Thyroid gland (tissue), 4 donors: ENCODE results near the gene HECTD4. TPM values are rescaled to one million over a fixed set of nuclear protein-coding genes. Genes with fewer than 3 reads are reported as not detected.

ENCODE experiments used
- DNase-seq, 2 donors: peaks; one replicate each; pipeline ENCODE4 v3.0.0-alpha.2; 2019
- H3K27ac ChIP-seq, 3 donors: fragments of 200-600 bp; sonication (generic); 1 replicate in 2 of 3; 2 replicates in 1 of 3; pipeline ENCODE4 v1.5.1; 2016 to 2019; ENCODE audit warnings: mild to moderate bottlenecking in 1 of 3, moderate library complexity in 1 of 3
- H3K27me3 ChIP-seq: fragments of 200-600 bp; sonication (generic); one replicate; pipeline ENCODE4 v1.5.1; 2019
- H3K36me3 ChIP-seq, 2 donors: fragments of 200-600 bp; sonication (generic); one replicate each; pipeline ENCODE4 v1.5.1; 2016 to 2019
- H3K4me1 ChIP-seq, 2 donors: fragments of 200-600 bp; sonication (generic); one replicate each; pipeline ENCODE4 v1.5.1; 2017 to 2019
- H3K4me3 ChIP-seq, 3 donors: fragments of 200-600 bp; sonication (generic); replicated peaks in 1 of 3; 1 replicate in 2 of 3; 2 replicates in 1 of 3; pipeline ENCODE4 v1.5.1; 2016; ENCODE audit warnings: mild to moderate bottlenecking in 1 of 3
- H3K9me3 ChIP-seq: fragments of 200-600 bp; sonication (generic); one replicate; pipeline ENCODE4 v1.5.1; 2017
- CTCF ChIP-seq, 6 experiments: fragments of 200-600 bp in 3 of 6; fragments of 450-650 bp in 3 of 6; sonication (generic) in 3 of 6; IDR thresholded peaks; one replicate each; pipeline ENCODE4 v1.5.1; 2016 to 2019; ENCODE audit warnings: antibody characterized with exemption in 6 of 6, mild to moderate bottlenecking in 2 of 6, inconsistent platforms in 1 of 6, moderate library complexity in 1 of 6
- POLR2A ChIP-seq, 2 donors: fragments of 450-650 bp; IDR thresholded peaks; one replicate each; pipeline ENCODE4 v1.6.1; 2017; ENCODE audit warnings: antibody characterized with exemption in 2 of 2, mild to moderate bottlenecking in 2 of 2, moderate library complexity in 1 of 2
- WGBS, 2 donors: methylation state at CpG; one replicate each; pipeline ENCODE4 v1.1.5; 2017; 5-methylcytosine and 5-hydroxymethylcytosine counted together
- intact Hi-C: fragments of 100-400 bp; cut with DNase I; formaldehyde crosslinking; loops from one replicate; pipeline ENCODE4 v1.15.1; 2023
- total RNA-seq, 4 donors: library from RNA; depleted of rRNA; stranded (reverse); fragments of >200 nt; gene quantifications; one replicate each; pipeline ENCODE4 v1.2.3, GENCODE V29; 2016

HECTD4 gene
- total RNA-seq, 4 donors from 2014 or later: 68.5 to 115 (median 79.6) TPM

GRCh38 chr12:112308652-112309051, 73.6 kb downstream of the HECTD4 start:
- H3K36me3 ChIP-seq: peaks cover 2 to 3% of the 10 kb centered on the region in 2 donors
- H3K4me3 ChIP-seq: no peak overlapping the region
- H3K4me1 ChIP-seq: peaks cover 10 to 19% of the 10 kb centered on the region in 2 donors
- peak in 1 of 2 donors; percentile 31 for DNase-seq
- TF ChIP-seq CTCF (IDR thresholded peaks at IDR 0.05) (no peak), POLR2A (IDR thresholded peaks at IDR 0.05) (no peak)
- intact Hi-C loops: no loop called here
- WGBS, 2 donors: 66 to 71% methylated on average over 6 of the region's 6 CpGs
- H3K27me3 ChIP-seq: no peaks in the 10 kb centered on the region
- H3K9me3 ChIP-seq: no peaks in the 10 kb centered on the region
- peak overlapping the region in 2 of 3 donors; percentile 34 to 59 for H3K27ac ChIP-seq

GRCh38 chr12:112308161-112308560, 74.1 kb downstream of the HECTD4 start:
- no peaks in the 10 kb centered on the region for H3K27me3 ChIP-seq
- WGBS, 2 donors: 79 to 88% methylated on average over 1 of the region's 1 CpG
- no peak for TF ChIP-seq POLR2A (IDR thresholded peaks at IDR 0.05)
- no peak for TF ChIP-seq CTCF (IDR thresholded peaks at IDR 0.05)
- H3K4me1 ChIP-seq: peaks cover 10 to 19% of the 10 kb centered on the region in 2 donors
- no peak overlapping the region for H3K4me3 ChIP-seq
- peak overlapping the region in 1 of 3 donors; percentile 59 for H3K27ac ChIP-seq
- H3K36me3 ChIP-seq: peaks cover 0 to 2% of the 10 kb centered on the region in 2 donors
- no peak for DNase-seq
- no peaks in the 10 kb centered on the region for H3K9me3 ChIP-seq
- intact Hi-C loops: no loop called here

- TF ChIP-seq CTCF (IDR thresholded peaks at IDR 0.05) (no peak), POLR2A (IDR thresholded peaks at IDR 0.05) (no peak)
- no peak for DNase-seq
- Histone ChIP-seq H3K27me3 (no peaks in the 10 kb centered on the region), H3K36me3 (peaks cover 0 to 2% of the 10 kb centered on the region in 2 donors), H3K4me1 (peaks cover 10 to 19% of the 10 kb centered on the region in 2 donors), H3K9me3 (no peaks in the 10 kb centered on the region), H3K27ac (no peak overlapping the region), H3K4me3 (no peak overlapping the region)
- intact Hi-C loops: no loop called here
- WGBS, 2 donors: 90 to 98% methylated on average over 2 of the region's 2 CpGs
Measured at GRCh38 chr12:112307317-112308011, 74.8 kb downstream of the HECTD4 start.

- peaks cover 10 to 19% of the 10 kb centered on the region in 2 donors for H3K4me1 ChIP-seq
- H3K27ac ChIP-seq: no peak overlapping the region
- peaks cover 0 to 2% of the 10 kb centered on the region in 2 donors for H3K36me3 ChIP-seq
- H3K4me3 ChIP-seq: no peak overlapping the region
- 96% methylated on average over 3 of the region's 3 CpGs for WGBS, 2 donors
- TF ChIP-seq POLR2A (IDR thresholded peaks at IDR 0.05): no peak
- TF ChIP-seq CTCF (IDR thresholded peaks at IDR 0.05): no peak
- H3K9me3 ChIP-seq: no peaks in the 10 kb centered on the region
- H3K27me3 ChIP-seq: no peaks in the 10 kb centered on the region
- intact Hi-C loops: no loop called here
- DNase-seq: no peak
Measured at GRCh38 chr12:112305951-112306350, 76.3 kb downstream of the HECTD4 start.

GRCh38 chr12:112304436-112304835, 77.8 kb downstream of the HECTD4 start:
- intact Hi-C loops: no loop called here
- 95% methylated on average over 4 of the region's 4 CpGs for WGBS, 2 donors
- H3K36me3 ChIP-seq: peaks cover 0 to 2% of the 10 kb centered on the region in 2 donors

More at GRCh38 chr12:112304436-112304835, 77.8 kb downstream of the HECTD4 start:
- TF ChIP-seq POLR2A (IDR thresholded peaks at IDR 0.05): no peak
- TF ChIP-seq CTCF (IDR thresholded peaks at IDR 0.05): no peak
- DNase-seq: no peak
- Histone ChIP-seq H3K4me3 (no peak overlapping the region), H3K4me1 (peaks cover 9 to 19% of the 10 kb centered on the region in 2 donors), H3K27ac (no peak overlapping the region), H3K27me3 (no peaks in the 10 kb centered on the region), H3K9me3 (no peaks in the 10 kb centered on the region)
